SIG-M5 treated with dmso at 0.1 percent for 504 hours (cell line): ENCODE results near the gene PTPRC.

Experiments used
- DNase-seq: peaks from one replicate; lab custom pipeline; 2025; ENCODE audit not compliant: unreplicated experiment; lab: John Stamatoyannopoulos, UW

The PTPRC gene

GRCh38 chr1:198643808-198644207 is 5.0 kb downstream of the PTPRC start:
- DNase-seq = no peak

- DNase-seq = no peak
These were observed 8.2 kb downstream of the PTPRC start for GRCh38 chr1:198647055-198647454.

GRCh38 chr1:198648592-198648991 is 9.8 kb downstream of the PTPRC start:
- no peak for DNase-seq

GRCh38 chr1:198649232-198649967 is 10.6 kb downstream of the PTPRC start:
- DNase-seq = no peak

GRCh38 chr1:198649968-198650338 is 11.1 kb downstream of the PTPRC start:
- DNase-seq = no peak

GRCh38 chr1:198650506-198650905 is 11.7 kb downstream of the PTPRC start:
- no peak for DNase-seq

DNA sequence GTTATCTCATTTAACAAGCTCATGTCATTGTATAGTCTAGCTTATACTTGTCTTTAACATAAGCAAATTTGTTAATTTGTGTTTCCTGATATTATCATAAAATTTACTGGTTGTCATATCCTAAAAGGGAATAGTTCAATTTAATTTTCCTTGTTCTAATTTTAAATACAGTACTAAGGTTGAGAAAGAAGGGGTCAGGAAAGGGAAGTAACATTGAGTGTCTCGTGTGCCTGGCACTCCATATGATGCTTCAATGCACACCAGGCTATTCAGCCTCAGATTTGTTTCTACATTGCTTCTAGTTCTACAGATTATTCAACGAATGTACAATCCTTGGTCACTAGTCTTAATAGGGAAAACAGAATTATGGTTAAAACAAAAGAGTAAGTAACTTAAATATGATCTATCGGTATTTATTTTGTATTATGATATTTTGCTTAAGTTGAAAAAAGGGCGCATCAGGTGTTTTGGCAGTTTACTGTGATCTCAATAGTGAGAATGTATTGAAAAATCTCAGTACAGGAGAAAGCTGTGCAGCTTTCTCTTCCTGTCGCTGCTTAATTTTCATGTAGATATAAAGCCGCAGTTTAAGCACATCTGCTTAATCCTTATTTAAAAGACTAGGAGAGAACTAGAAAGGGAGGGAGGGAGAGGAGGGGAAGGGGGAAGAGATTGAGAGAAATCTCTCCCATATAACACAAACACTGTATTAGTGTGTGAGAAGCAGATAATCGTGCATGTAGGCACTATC is 13.0 kb downstream of the PTPRC start:
- peak; percentile 68 for DNase-seq

GRCh38 chr1:198653808-198654413 is 15.1 kb downstream of the PTPRC start:
- DNase-seq = no peak

- DNase-seq = peak; percentile 60
These were observed 16.8 kb downstream of the PTPRC start for GRCh38 chr1:198655459-198656121.

GRCh38 chr1:198656500-198656932 is 17.7 kb downstream of the PTPRC start:
- peak; percentile 79 for DNase-seq

- peak; percentile 98 for DNase-seq
These were observed 18.8 kb downstream of the PTPRC start for GRCh38 chr1:198657550-198658064.

DNA sequence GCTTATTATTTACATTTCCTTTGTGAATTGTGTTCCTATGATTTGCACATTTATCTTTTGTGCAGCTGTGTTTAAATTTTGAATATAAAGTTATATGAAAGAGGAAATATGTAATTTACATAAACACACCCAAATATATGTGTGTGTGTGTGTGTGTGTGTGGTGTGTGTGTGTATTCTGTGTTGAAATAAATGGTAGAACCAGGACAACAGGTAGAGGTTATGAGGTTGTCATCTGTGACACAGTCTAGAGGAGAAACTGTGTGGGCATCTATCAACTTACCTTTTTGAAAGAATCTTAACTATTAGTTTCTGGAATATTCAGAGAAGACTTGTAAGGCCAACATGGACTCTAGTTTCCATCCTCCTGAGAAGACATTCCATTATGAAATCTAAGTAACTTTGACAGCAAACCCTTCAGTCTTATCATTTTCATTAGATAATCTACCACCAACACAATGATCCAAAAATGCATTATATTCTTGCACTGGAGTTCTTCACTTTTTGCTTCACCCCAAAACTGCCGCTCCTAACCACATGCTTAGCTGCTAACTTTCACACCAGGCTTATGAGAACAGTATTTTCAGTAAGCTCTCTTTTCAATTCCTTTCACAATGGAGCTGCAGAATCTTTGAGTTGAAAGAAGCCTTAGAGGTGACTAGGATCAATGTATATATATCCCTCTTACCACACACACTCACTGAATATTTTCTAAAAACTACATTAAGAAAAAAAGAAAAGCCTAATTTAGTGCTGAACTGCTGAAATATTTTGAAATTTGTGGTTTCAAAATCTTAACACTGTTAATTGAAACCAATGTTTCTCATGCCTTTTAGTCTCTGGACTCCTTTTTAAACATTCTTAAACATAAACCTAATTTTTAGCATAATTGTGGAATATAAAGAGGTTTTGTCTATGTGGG is 21.8 kb downstream of the PTPRC start:
- DNase-seq = peak; percentile 71

DNA sequence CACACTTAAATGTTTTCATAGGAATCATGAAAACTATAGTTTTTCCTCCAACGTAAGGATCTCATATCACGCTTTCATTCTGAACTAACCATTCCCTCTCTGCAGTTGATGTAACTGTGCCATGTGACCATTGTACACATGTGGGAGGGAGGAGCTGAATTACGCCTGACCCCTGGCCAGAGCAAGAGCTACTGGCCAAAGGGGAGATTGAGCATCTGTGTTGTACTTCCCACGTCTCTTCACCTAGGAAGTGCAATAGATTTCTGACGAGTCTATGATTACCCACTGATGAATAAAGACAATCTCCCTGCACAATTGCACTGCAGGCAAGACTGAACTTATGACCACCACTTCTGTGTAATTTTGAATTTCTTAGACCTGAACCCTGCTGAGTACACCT is 24.0 kb downstream of the PTPRC start:
- no peak for DNase-seq

DNA sequence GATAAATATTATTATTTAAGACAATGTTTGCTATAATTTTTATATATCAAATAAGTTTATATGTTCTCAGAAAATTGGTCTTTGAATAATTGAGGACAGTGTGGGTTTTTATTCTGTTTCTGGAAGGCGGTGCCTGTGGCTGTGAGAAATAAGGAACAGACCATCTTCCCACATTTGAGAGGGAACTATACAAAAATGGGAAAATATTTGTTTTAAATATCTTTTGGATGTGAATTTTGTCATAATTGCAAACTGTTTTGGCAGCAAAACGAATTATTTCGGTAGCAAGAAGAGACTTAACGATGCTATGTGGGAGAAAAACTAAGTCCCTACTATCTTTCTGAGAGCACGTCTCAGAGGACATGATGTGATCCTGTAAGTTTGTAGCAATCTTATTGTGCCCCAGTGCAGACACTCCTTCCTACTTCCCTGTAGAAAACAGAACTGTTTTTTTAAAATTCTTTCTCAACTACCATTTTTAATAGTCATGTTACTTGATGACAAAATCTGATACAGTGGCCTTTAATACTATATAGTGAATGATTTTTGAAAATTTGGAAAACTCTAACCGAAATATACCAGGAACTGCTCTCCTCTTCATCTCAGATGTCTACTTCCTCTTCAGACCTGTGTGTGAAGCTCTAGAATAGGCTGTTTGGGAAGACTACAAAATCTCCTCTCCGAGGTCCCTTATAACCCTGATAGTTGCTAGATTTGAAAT is 25.4 kb downstream of the PTPRC start:
- peak; percentile 92 for DNase-seq

DNA sequence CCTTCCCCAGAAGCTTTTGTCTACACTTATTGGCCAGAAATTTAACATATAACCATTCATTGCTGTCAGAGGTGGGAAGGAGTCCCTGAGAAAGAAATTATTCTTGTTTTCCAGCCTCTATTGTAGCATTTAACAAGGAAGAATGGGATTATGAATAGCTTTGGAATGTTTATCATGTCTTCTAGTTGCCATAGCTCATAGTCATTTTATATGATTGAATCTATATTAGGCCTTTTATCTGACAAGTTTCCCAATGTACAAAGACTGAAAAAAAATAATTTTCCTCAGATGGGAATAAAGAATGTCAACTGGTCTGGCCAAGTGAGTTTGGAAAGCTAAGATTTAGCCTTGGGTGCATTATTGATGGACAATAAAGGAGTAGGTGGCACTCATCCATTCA is 28.3 kb downstream of the PTPRC start:
- DNase-seq = no peak

- DNase-seq = no peak
These were observed 29.0 kb downstream of the PTPRC start for GRCh38 chr1:198667807-198668206.

DNA sequence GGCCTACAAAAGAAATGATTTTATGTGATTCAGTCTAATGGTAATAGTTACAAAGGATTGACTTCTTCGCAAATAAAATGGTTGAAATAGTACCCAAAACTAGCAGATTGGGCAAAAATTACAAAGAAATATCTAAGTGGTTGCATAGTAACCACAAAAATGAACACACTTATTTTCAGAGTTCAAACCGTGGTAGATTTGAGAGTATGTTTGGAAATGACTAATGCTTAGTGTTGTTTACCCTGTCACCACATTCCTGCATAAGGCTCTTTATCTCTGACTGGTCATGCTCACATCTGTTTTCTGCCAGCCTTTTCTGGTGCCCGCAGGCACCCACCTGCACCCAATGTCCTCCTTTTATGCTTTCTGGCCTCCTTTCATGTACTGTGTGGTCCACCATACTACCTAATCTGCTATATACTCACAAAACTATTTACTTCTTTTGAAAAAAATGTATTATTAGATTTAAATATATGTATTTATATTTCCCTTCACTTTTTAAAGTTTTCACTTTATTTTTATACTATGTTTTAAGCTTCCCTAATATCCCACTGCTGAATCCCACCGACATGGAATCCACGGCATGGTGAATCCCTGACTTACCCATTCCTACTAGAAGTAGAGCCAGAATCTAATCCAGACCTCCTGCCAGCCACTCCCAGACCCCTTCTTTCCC is 30.3 kb downstream of the PTPRC start:
- DNase-seq = peak; percentile 74

GRCh38 chr1:198669771-198670170 is 30.9 kb downstream of the PTPRC start:
- no peak for DNase-seq

- peak; percentile 60 for DNase-seq
These were observed 32.3 kb downstream of the PTPRC start for GRCh38 chr1:198671136-198671535.
